Renal cortex interstitium (tissue), 11 donors: ENCODE measurements around the gene FANCI. TPM values are rescaled to one million over a fixed set of nuclear protein-coding genes. Genes with fewer than 3 reads are reported as not detected.
A peak's percentile ranks its signal among the peaks of the same experiment; 100 is the strongest.

ENCODE experiments used
- DNase-seq, 11 donors: peaks; one replicate each; pipeline ENCODE4 v3.0.0-alpha.2; 2013; ENCODE audit warnings: low read depth in 9 of 11, low spot score in 4 of 11; ENCODE audit errors: extremely low read depth in 1 of 11
- polyA plus RNA-seq, 3 donors: library from polyadenylated mRNA; unstranded; fragments of 120-200 nt; gene quantifications; one replicate each; pipeline ENCODE4 v1.2.1, GENCODE V29; 2013; ENCODE audit not compliant: insufficient read length in 3 of 3

FANCI gene
- polyA plus RNA-seq, 3 donors, result 31.3 to 39.8 (median 36.9) TPM

- DNase-seq, result no peak
These were observed 82.5 kb downstream of the FANCI start for GRCh38 chr15:89326316-89326715.

GRCh38 chr15:89327113-89327512, 83.3 kb downstream of the FANCI start:
- no peak for DNase-seq

GRCh38 chr15:89328398-89329254, 84.8 kb downstream of the FANCI start:
- no peak for DNase-seq

GRCh38 chr15:89329329-89330084, 85.7 kb downstream of the FANCI start:
- DNase-seq, result no peak

GRCh38 chr15:89330119-89330518, 86.3 kb downstream of the FANCI start:
- no peak for DNase-seq

GRCh38 chr15:89330881-89331595, 87.3 kb downstream of the FANCI start:
- no peak for DNase-seq

GRCh38 chr15:89332446-89332845, 88.7 kb downstream of the FANCI start:
- no peak for DNase-seq

GRCh38 chr15:89333011-89333860, 89.5 kb downstream of the FANCI start:
- DNase-seq, result no peak

- DNase-seq, result no peak
These were observed 90.3 kb downstream of the FANCI start for GRCh38 chr15:89333959-89334509.

GRCh38 chr15:89334510-89335297, 90.9 kb downstream of the FANCI start, which contains the start of gene POLG:
TSS of gene POLG (minus strand) at chr15:89334824. CDS start at chr15:89333754, 1,070 bp downstream.
- DNase-seq, result peak; percentile 97 to 99 (median 98)

GRCh38 chr15:89335298-89336041, 91.7 kb downstream of the FANCI start:
- peak in 10 of 11 donors; percentile 37 to 57 (median 47) for DNase-seq

GRCh38 chr15:89338036-89338435, 94.3 kb downstream of the FANCI start:
- no peak for DNase-seq

- DNase-seq, result no peak
These were observed 96.8 kb downstream of the FANCI start for GRCh38 chr15:89340573-89340972.

GRCh38 chr15:89341316-89342005, 97.7 kb downstream of the FANCI start:
- peak in 1 of 11 donors; percentile 39 for DNase-seq

- no peak for DNase-seq
These were observed 99.1 kb downstream of the FANCI start for GRCh38 chr15:89342840-89343239.

GRCh38 chr15:89345248-89345647, 101.5 kb downstream of the FANCI start:
- DNase-seq, result no peak
